D721Med (cell line): ENCODE data around the gene DNAJC5G.

ENCODE experiments used
- DNase-seq: peaks from one replicate; pipeline ENCODE4 v3.0.0; 2011; ENCODE audit warnings: low spot score; ENCODE audit not compliant: insufficient read length
- FAIRE-seq: peaks from 2 replicates; lab custom pipeline; 2011; peaks lifted over from hg19 to GRCh38; lab: Jason Lieb, UNC
- TF ChIP-seq, protein P1 (sequence below): IDR thresholded peaks from 2 replicates; pipeline ENCODE4 v1.5.1; 2012; ENCODE audit warnings: mild to moderate bottlenecking, control low read depth; ENCODE audit not compliant: insufficient read depth; ENCODE audit errors: missing control alignments

DNAJC5G gene

DNA sequence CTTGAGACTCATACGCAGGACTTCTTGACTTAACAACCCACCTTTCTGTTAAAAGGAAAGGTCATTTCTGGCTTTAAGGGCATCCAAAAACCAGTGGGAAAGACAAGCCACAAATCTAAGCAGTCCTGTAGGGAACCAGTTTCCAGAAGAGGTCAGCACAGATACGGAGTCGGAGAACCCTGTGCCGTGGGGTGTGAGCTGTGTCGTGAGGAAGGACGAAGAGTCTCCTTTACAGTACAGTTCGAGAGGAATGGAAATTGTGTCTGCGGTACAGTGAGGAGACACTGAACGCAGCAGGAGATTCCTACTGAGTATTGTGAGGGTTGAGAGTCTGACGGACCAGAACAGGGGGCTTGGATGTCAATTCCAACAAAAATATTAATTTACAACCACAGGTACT, 30.1 kb upstream of the DNAJC5G start:
- FAIRE-seq = no peak
- DNase-seq = no peak
- TF ChIP-seq, protein P1, sequence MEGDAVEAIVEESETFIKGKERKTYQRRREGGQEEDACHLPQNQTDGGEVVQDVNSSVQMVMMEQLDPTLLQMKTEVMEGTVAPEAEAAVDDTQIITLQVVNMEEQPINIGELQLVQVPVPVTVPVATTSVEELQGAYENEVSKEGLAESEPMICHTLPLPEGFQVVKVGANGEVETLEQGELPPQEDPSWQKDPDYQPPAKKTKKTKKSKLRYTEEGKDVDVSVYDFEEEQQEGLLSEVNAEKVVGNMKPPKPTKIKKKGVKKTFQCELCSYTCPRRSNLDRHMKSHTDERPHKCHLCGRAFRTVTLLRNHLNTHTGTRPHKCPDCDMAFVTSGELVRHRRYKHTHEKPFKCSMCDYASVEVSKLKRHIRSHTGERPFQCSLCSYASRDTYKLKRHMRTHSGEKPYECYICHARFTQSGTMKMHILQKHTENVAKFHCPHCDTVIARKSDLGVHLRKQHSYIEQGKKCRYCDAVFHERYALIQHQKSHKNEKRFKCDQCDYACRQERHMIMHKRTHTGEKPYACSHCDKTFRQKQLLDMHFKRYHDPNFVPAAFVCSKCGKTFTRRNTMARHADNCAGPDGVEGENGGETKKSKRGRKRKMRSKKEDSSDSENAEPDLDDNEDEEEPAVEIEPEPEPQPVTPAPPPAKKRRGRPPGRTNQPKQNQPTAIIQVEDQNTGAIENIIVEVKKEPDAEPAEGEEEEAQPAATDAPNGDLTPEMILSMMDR = no peak

DNA sequence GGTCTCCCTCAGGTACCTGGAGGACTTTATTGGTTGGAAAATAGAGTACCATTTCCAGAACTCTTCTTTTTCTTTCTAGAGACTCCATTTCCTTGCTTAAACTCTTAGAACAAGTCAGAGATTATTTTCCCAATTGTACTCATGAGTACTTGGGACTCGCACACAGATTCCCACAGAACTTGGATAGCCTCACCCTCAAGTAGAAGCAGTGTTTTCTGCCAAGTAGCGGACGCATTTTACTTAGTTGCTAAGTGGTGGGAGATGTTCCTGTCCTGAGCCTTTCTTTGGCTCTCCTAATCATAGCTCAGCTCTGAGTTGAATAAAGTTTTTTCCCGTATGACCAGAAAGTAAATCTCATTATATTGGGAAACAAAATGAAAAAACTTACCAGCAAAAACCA, 29.6 kb upstream of the DNAJC5G start:
- DNase-seq (no peak), FAIRE-seq (no peak)
- TF ChIP-seq, protein P1 = no peak

- DNase-seq (no peak), FAIRE-seq (no peak)
- TF ChIP-seq, protein P1 = no peak
These were observed 27.3 kb upstream of the DNAJC5G start for GRCh38 chr2:27247893-27248292.

GRCh38 chr2:27249159-27249890, 25.9 kb upstream of the DNAJC5G start:
- TF ChIP-seq, protein P1 = no peak
- no peak for DNase-seq
- FAIRE-seq = no peak

GRCh38 chr2:27249891-27250651, 25.2 kb upstream of the DNAJC5G start:
- DNase-seq (peak; percentile 77), FAIRE-seq (no peak)
- TF ChIP-seq, protein P1 = peak; percentile 84

DNA sequence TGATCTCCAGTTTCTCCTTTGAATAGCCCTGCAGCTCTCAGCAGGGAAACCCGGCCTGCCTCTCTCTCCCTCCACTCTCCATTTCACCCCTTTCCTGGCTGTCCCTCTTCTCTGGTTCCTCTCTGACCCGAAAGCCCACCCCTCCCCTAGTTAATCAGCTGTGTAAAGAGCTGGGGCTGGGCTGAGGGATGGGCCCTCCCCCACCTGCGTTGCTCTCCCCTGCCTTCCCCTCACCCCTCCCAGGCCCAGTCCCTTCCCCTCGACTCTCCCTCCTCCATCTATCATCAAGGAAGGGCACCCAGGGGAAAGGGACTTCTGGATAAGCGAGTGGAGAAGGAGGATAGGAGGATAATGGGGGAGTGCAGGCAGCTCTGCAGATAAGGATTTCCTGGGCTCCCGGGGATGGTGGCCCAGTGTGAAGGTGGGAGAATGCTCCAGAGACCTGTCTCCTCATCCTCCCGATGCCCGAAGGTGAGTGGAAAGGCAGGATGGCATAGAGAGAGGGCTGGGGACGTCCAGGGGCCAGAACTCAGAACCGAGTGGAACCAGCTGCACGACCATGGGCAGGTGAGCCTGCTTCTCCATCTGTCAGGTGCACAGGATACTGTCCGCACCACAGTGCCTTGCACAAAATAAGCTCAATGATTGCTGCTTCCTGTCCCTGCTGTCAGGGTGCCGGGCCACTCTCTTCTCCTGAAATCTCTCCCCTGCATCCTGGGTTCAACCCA, 24.4 kb upstream of the DNAJC5G start:
- DNase-seq = no peak
- TF ChIP-seq, protein P1 = no peak
- no peak for FAIRE-seq
